HuH-7 (cell line): Measurements from ENCODE around the gene SDK2.

ENCODE experiments used
- DNase-seq: peaks from one replicate; pipeline ENCODE4 v3.0.0; 2011; ENCODE audit warnings: low spot score

SDK2 gene

DNA sequence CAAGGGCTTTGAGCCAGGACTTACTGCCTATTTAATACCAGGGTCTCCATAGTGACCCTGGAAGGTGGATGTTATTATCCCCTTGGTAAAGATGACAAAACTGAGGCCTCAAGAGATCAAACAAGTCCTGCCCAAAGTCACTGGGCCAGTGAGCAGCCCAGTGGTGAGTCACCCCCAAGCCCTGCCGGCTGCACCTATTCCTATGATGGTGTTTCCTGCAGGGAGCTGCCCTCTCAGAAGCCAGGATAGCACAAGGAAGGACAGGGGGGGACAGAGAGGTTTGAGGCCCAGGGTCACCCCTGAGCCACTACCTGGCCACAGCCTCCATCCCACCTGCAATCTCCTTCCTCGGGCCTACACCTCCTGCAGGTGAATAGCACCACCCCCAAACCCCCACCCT is 90.9 kb downstream of the SDK2 start:
- no peak for DNase-seq

DNA sequence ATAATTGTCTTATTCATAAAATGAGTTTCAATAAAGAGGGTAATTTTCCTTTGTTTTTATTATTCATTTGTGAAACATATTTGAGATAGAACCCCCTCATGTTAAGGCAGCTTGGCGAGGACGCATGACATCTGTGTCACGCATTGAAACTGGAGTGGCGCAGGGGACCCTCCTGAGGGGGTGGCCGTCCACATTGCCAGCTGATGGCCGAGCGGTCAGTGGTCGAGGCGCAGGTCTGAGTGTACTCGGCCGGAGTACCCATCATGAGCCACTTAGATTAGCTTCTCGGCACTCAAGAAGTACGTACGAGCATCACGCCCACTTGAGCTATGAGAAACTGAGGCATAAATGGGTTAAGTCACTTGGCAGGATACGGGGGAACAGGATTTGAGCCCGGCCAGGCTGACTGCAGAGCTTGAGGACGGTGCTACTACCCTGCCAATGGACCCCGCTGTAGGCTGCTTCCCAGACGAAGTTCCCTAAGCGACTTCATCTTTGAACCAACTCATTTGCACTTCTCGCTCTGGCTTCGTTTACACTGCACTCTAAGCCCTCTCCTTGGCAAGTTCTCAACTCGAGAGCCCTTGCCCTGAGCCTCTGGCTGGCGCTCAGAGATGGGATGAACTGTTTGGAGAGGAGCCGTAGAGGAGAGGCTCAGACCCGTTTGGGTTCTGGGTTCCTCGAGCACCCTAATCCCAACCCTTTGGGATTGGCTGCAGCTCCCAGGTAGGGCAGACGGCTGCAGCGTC is 91.8 kb downstream of the SDK2 start:
- DNase-seq: no peak

DNA sequence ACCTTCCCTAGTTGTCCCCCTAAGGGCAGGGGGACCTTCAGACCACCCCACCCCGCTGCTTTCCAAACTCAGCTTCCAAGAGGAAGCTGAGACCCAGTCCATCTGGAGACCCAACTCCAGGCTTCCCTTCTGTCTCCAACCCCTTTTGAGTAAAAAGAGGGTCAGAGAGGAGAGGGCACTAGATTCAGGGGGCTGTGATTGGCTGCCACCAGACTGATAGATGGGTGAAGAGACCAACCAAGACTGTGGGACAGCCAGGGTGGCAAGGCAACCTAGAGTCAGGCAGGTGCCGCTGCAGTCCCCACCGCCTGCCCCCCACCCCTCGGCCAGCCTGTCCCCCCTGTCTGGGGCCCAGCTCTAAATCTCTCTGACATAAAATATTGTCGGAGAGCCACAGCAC is 92.5 kb downstream of the SDK2 start:
- DNase-seq: no peak

DNA sequence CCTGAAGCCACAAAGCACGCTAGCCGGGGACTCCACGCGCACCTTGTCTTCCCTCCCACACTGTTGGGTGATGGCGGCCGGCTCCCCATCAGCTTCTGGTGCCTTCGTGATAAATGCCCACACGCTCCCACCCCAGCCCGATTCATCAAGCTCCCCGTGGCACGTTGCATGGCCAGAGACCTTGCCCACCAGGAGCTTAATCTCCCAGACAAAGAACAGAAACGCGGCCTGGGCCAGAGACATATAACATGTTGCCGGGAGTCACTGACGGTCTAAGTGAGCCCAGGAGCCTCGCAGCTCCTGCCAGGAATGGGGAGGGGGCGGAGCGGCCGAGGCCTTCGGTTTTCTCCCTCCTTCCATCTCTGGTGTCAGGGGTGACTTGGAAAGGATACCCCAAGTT is 93.1 kb downstream of the SDK2 start:
- no peak for DNase-seq

DNA sequence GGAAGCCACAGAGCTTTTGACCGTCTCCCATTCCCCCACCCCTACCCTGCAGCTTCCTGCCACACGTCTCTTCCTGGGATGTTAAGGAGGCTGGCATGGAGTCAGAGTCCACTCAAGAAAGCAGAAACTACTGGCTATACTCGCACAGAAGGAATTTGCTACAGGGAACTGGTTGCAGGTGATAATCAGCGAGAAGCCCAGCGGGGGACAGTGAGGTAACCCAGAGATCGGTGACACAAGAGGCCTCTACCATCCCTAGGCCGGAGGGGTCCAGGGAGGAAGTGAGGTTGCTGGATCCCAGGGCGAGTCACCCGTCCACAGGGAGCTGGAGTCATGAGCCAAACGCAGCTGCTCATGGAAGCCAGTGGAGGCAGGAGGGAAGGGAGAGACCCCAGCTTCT is 93.7 kb downstream of the SDK2 start:
- DNase-seq: no peak

DNA sequence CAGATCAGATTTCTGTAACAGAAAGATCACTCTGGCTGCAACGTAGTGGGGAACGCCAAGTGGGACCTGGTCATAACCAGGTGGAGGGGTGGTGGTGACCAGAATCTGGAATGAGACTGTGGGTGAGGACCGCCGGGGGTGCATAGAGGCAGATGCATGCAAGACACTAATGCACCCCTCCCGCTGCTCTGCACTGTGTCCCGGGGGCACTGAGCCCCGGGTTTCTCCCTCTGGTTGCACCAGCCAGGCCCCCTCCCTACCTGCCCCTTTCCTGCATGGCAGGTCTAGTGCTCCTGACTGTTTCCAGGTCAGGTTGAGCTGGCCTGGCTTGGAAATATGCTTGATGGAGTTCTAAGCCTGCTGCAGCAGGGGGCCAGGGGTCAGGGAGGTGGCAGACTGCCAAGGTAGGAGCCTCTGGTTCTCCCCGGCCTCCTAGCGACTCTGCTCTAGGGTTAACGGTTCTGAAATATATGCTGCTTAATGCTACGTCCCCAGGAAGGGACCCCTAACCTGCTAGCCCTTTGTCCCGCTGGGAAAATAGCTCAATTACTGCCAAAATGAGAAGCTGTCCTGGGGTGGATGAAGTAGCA is 94.3 kb downstream of the SDK2 start:
- no peak for DNase-seq

DNA sequence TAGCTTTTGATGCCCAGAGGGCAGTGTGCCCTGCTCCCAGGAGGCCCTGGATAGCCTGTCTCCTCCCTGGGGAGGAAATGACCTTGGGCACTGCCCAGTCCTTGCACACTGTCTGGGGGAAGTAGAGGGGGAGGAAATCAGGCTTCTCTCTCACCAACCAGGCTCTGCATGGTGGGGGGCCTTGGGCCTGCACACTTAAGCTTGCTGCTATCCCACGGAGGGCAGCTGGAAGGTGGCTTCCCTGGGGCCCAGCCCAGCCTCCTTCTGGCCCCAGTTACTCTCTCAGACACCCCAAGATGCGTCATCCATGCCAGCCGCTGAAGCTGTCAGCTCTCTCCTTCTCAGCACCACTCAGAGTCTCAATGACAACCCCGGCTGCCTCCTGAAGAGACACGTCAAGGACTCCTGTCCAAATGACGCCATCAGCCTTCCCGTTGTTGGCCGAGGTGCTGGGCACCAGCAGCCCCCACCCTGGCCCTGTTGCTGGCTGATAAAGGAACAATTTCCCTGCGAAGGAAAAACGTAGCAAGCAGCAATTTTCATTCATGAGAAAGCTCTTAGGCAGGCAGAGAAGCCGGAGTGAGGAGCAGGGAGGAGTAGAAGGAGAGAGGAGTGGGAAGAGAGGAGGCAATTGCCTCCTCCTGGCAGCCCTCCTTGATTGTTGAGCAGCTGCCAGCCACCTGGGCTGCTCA is 95.5 kb downstream of the SDK2 start:
- no peak for DNase-seq

DNA sequence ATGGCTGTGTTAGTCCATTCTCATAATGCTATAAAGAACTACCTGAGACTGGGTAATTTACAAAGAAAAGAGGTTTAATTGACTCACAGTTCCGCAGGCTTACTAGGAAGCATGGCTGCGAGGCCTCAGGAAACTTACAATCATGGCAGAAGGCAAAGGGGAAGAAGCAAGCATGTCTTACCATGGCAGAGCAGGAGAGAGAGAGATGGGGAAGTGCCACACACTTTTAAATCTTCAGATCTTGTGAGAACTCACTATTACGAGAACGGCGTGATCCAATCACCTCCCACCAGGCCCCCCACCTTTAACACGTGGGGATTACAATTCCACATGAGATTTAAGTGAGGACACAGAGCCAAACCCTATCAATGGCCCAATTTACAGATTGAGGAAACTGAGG is 96.5 kb downstream of the SDK2 start:
- no peak for DNase-seq

DNA sequence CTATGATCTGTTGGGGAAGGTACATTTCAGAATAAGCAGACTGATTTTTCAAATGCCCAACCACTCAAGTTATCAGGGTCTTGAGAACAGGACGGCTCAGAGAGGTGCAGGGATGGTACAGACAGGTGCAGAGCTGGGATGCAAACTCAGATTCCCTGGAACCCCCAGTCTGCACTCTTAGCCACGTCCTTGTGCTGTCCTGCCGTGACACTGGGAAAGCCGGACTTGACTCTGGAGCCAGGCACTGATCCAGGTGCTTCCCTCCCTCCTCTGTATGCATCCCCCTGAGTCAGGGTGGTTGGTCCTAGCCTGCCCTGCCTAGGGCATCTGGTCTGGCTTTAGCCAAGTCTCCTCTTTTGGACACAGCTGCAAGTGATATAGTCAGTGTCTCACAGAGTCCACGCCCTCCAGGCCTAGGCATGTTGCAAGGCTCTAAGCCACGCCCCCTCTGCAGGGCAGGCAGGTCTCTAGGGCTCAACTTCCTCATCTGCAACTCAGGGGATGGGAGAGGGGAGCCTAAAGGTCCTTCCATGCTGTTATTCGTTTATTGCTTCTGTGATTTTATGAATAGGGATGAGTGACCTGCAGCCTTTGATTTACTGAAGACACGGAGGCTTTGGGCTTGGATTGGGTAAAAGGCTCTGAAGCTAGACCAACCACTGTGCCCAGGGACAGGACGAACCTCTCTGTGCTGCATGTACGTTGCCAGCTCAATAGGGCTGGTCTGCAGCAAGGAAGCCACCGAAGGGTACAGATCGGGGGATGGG is 97.3 kb downstream of the SDK2 start:
- peak; percentile 58 for DNase-seq

DNA sequence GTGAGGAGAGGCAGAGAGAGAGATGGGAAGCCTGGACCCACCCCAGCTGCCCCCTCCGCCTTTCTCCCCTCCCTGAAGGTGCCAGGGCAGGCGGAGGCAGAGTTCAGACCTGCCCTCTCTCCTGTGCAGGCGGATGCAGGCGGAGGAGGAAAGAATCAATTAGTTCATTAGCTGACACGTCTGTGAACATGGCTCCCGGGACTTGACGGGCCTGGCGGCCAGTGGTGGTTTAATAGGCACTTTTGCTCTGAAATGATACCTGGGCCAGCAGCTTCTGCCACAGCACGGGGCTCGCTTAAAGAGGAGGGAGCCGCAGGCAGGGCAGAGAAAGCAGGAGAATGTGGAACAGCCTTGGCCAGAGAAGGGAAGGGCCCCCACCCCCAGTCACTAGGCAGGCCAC is 98.1 kb downstream of the SDK2 start:
- DNase-seq: no peak

DNA sequence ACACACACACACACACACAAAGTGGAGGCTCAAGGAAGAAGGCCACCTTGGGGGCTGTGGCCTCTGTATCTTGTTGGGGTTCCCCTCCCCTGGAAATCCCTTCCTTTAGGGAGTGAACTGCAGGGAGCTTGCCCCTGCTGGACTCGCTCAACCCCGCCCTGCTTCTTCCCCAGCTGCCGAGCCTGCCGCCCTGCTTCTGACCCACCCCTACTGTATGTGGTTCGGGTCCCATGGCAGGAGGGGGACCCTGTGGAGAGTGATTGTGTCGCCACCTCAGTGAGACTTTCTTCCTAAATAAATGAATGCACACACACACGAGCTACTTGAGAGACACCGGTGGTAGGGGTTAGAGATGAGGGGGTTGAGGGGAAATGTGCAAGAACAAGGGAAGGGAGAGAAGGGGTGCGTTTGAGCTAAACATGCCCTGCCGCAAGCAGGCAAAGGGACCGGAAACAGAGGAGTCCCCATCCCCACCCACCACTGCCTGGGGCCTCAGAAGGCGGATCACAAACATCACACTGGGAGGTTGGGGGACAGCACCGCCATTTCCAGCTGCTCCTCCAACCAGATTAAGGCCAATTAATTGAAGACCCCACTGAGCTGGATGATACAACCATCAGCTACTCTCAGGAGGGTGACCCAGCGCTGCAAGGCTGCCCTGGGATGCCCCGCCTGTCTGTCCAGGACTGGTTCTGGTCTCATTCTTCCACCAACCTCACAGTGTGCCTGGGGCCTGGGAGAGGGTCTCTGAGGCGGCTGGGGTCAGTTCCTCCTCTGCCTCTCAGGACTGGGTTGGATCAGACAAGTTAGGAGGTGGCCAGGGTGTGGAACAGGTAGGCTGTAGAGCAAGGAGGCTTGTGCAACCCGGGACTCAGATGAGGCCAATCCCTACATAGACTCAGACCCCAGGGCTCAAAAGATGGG is 98.9 kb downstream of the SDK2 start:
- DNase-seq: no peak

DNA sequence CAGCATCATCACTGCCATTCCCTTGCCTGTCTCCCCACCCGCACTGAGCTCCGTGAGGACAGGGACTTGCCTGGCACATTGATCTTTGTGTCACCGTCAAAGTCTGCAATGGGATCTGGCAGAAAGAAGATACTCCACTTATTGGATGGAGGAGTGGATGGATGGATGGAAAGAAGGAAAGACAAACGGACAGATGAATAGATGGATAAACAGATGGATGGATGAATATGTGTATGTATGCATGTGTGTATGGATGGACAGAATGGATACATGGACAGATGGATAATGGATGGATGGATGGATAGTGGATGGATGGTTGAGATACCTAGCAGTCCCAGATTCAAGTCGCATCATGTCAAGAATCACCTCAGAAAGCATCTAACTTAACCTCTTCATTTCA is 99.9 kb downstream of the SDK2 start:
- DNase-seq: no peak

DNA sequence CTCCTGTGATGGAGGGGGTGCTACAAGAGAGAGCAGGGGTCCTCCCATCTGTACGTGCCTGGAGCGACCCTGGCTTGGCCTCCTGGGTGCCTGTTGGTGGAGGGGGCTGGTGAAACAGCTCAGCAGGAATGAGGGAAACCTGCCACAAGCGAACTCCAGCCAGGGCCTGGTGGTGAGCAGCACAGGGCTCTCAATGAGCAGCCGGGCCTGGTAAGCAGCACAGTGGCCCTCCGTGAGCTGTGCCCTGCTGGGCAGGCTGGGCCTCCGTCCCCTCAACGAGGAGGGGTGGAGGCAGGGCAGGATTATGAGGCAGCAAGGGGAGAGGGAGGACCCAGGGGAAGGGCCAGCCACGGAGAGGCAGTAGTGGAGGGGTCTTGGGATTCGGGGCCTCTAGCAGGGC is 101.9 kb downstream of the SDK2 start:
- DNase-seq: no peak

DNA sequence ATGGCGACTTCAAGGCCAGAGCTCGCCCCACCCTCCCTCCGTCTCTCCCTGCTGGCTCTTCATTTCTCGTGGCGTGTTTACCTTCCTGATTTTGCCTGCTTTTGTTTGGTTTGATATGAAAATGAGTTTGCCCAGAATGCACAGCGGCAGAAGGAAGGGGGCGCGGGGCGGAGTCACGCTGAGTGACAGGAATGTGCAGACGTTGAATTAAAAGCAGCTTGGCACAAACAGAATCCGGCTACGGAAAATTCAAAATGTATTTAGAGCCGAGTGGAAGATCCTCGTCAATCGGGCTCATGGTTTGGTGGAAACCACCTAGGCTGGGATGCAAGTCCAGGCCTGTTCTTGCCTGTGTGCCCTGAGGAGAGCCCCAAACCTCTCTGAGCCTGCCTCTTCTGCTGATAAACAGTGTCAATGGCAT is 102.7 kb downstream of the SDK2 start:
- DNase-seq: no peak

DNA sequence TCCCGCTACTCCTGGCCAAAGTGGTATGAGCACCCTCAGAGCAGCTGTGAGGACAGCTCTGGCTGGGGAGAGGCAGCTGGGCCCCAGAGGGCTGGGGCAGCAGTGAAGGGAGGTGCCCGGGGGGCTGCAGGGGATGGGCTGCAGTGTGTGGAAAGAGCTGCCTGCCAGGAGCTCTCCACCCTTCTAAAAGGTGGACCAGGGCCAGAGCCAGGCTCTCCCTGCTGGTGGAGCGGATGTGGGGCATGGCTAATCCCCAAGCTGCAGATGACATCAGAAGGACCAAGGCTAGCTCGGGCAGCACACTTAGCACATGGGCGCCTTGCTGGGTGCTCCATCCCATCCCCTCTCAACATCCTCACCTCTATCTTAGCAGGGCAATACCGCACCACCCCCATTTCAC is 103.1 kb downstream of the SDK2 start:
- no peak for DNase-seq

DNA sequence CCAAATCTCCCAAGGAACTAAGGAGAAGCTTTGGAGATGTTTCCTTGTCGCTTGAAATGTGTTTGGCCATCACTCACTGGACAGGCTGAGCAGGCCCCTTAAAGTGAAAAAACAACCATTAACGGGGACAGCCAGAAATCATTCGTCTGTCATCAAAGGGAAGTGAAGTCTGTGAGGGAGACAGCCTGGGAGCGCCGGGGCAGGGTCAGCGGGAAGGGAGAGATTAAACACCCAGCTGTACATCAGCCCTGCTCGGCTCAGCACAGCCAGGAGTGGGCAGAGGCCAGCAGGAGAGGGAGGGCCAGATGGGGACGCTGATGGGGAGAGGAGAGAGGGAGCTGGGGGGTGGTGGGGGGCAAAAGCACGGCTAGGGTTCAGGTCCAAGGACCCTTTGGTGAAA is 105.1 kb downstream of the SDK2 start:
- no peak for DNase-seq

DNA sequence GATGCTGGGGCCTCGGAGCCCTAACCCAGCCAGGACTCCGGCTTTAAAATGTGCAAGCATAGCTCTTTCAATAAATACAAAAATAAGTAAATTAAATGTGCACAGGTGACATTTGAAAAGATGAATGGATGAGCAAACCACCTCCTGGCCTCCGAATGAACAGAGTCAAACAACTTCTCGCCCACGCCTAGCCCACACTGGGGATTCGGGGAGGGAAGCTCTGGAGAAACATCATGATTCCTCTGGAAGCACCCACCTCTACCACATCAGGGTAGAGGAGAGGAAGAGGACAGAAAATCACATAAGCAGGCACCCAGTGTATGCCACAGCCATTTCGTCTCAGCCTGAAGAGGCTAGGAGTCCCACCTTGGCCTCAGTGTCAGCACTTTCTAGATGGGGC is 105.8 kb downstream of the SDK2 start:
- no peak for DNase-seq

DNA sequence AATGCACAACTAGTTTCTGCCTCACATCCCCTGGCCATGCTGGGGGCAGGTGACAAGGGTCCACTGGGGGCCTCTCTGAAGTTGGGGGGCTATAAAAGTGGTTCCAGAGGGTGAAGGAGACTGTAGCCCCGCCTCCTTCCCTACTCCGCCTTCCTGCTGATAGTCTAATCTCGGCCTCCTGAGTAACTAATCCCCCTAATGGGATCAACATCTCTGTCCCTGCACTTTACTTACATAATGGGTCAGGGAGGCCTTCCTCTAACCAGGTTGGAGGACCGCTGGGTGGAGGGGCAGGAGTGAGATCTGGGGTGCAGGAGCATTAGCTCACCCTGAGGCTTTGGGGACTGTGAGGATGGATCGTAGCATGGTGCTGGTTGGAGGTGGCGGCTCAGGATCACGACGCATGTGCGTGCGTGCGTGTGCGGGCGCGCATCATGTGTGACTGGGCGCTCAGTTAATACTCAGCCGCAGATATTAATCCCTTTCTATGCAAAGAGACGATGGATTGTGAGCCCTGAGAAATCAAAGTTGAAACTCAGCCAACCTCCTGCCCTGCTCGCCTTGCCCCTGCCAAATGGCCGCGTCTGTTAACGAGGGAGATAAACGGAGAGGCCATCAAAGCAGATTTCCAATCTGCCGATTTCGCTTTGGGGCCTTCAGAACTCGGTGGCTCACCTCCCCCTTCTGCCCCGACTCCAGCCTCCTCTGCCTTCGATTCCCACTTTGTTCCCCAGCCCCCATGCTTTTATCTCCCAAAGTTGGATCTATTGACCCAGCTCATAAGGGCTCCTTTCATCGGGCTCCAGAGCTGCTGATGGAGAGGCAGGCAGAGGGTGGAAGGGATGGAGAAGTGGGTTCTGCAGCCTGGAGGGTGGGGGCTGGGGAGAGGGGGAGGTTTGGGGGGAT is 107.3 kb downstream of the SDK2 start:
- no peak for DNase-seq

DNA sequence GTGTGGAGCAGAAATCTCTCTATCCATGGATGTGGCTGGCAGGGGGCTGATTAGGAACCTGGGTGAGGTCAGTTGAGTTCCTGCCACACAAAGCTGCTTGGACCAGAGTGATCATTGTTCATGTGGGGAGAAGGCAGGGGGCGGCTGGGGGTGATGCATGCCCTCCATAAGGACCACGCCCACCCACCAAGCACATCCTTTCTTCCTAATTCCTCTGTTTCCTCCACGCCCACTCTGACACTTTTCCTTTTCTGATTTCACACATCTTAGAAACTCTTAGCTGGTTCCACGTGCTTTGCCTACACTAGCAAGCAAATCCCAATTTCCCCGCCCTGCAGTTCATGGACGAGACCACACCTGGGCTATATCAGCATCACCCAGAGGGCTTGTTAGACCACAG is 108.5 kb downstream of the SDK2 start:
- no peak for DNase-seq

DNA sequence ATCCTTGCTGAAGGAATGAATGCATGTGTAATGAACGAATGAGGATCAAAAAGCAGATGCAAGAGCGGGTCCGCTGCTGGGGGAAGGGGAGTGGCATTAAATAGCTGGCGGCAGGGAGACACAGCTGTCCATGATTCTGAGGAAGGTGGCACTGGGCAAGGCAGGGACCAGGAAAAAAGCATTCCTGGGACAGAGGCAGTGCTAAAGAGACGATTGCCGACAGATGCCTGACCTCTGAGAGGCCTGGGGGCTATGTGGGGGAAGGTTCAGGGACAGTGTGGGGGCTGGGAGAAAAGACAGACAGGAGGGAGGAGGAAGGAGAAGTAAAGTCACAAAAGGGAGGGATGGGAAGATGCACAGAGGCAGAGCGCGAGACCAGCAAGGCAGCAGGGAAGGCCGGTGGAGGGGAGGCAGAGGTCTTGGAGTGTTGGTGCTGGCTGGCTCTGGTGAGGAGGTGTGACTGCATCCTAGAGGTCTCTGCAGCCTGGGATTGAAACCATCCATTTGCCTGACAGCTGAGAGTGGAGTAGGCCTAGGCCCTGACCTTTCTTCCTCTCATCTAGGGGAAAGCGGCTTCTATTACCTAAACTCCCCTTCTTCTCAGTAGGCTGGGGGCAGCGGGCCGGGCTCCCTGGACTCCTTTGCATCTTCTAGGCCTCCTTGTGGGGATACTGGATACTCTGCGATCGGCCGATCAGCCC is 109.9 kb downstream of the SDK2 start:
- DNase-seq: no peak
